Diencephalon (tissue), 1 donor: Measurements from ENCODE around the gene CACNG1. TPM values are rescaled to one million over a fixed set of nuclear protein-coding genes. Genes with fewer than 3 reads are reported as not detected.

Experiments
- total RNA-seq: library from RNA; depleted of rRNA; stranded (reverse); fragments of >200 nt; gene quantifications from one replicate; pipeline ENCODE4 v1.2.3, GENCODE V29; 2014

Gene CACNG1, protein sequence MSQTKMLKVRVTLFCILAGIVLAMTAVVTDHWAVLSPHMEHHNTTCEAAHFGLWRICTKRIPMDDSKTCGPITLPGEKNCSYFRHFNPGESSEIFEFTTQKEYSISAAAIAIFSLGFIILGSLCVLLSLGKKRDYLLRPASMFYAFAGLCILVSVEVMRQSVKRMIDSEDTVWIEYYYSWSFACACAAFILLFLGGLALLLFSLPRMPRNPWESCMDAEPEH
- total RNA-seq, result 0.23 TPM

DNA sequence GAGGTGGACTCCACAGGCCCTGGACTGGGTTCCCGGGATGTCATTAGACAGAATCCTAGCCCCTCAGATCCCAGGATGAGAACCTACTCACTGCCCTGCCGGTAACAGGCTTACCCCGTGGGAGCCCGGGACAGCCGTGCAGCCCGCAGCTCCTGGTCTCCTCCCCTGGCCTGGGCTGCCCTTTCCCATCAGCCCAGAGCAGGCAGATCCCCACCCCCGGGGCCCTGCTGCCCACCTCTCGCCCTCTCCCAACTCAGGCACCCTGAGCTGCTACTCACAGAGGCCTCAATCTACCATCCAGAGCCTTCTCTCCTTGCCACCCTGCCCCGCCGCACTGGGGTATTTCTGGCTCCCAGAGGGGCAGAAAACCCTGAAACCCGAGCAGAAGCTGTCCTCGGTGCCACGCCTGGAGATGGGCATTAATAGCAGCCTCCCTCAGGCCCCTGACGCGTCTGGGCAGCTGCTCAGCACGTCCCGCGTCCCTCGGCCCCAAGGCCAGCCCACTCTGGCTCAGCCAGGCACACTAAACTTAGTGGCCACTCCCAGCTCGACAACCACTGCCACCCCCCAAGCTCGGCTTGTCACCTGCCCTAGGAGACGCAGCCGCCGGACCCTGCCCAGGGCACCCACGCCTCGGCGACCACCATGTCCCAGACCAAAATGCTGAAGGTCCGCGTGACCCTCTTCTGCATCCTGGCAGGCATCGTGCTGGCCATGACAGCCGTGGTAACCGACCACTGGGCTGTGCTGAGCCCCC lies at the start of gene CACNG1:
TSS of gene CACNG1 (plus strand) at position 539 of the 757 bp plus-strand sequence. CDS start at position 646, 107 bp downstream.

Other genes starting within 250 kb of the CACNG1 start
- 12.2 TPM for gene CACNG5, start 209.4 kb upstream of the CACNG1 start, total RNA-seq
- 69.9 TPM for gene CACNG4, start 79.8 kb upstream of the CACNG1 start, total RNA-seq
- gene HELZ, start 200.6 kb downstream of the CACNG1 start, total RNA-seq, result 51.9 TPM